CD4-positive, CD25-positive, alpha-beta regulatory T cell (primary cell): Measurements from ENCODE around the gene TC2N. TPM values are rescaled to one million over a fixed set of nuclear protein-coding genes. Genes with fewer than 3 reads are reported as not detected.
A peak's percentile ranks its signal among the peaks of the same experiment; 100 is the strongest.

Source experiments
- ATAC-seq, 2 donors: fragments of 150-1000 bp; cut with Tn5 transposase; one replicate each; pipeline ENCODE4 v1.10.0; 2021; ENCODE audit warnings: low read depth in 2 of 2, moderate number of reproducible peaks in 2 of 2, moderate library complexity in 1 of 2
- DNase-seq, 3 donors: peaks; one replicate each; pipeline versions ENCODE4 v3.0.0 to v3.0.0-alpha.2; 2012 to 2022; ENCODE audit warnings: mixed read lengths in 1 of 3
- H3K27ac ChIP-seq: one replicate; pipeline ENCODE4 v1.7.0; 2013; ENCODE audit warnings: mild to moderate bottlenecking, low read length; ENCODE audit not compliant: insufficient read depth, poor library complexity, severe bottlenecking
- H3K27me3 ChIP-seq: one replicate; pipeline ENCODE4 v1.7.0; 2013; ENCODE audit warnings: low read length; ENCODE audit not compliant: control insufficient read depth, insufficient read depth
- H3K36me3 ChIP-seq: one replicate; pipeline ENCODE4 v1.7.0; 2013; ENCODE audit warnings: mild to moderate bottlenecking, low read length, moderate library complexity; ENCODE audit not compliant: control insufficient read depth, insufficient read depth
- H3K4me1 ChIP-seq: 2 replicates; pipeline ENCODE4 v1.7.0; 2013; ENCODE audit warnings: mild to moderate bottlenecking, low read length; ENCODE audit not compliant: insufficient read depth, control insufficient read depth, poor library complexity, severe bottlenecking
- H3K4me3 ChIP-seq: one replicate; pipeline ENCODE4 v1.7.0; 2013; ENCODE audit warnings: low read depth, mild to moderate bottlenecking, low read length, moderate library complexity
- H3K9me3 ChIP-seq, 2 experiments: 1 replicate in 1 of 2; 2 replicates in 1 of 2; pipeline ENCODE4 v1.7.0; 2013; ENCODE audit warnings: low read length in 2 of 2, mild to moderate bottlenecking in 1 of 2, moderate library complexity in 1 of 2; ENCODE audit not compliant: control insufficient read depth in 2 of 2
- H3K27ac Mint-ChIP-seq, 3 donors: one replicate each; pipeline ENCODE4 v1.8.0; 2020 to 2022; ENCODE audit warnings: mild to moderate bottlenecking in 3 of 3, mixed read lengths in 3 of 3, moderate library complexity in 2 of 3
- H3K27me3 Mint-ChIP-seq: one replicate; pipeline ENCODE4 v1.8.0; 2022; ENCODE audit warnings: mild to moderate bottlenecking, mixed read lengths
- H3K36me3 Mint-ChIP-seq: one replicate; pipeline ENCODE4 v1.8.0; 2020; ENCODE audit warnings: mixed read lengths
- H3K4me1 Mint-ChIP-seq, 4 donors: one replicate each; pipeline ENCODE4 v1.8.0; 2020 to 2022; ENCODE audit warnings: mixed read lengths in 4 of 4, mild to moderate bottlenecking in 1 of 4
- H3K4me3 Mint-ChIP-seq, 4 donors: one replicate each; pipeline ENCODE4 v1.8.0; 2020 to 2022; ENCODE audit warnings: mild to moderate bottlenecking in 4 of 4, mixed read lengths in 4 of 4, moderate library complexity in 3 of 4
- H3K9me3 Mint-ChIP-seq, 7 donors: one replicate each; pipeline ENCODE4 v1.8.0; 2020 to 2022; ENCODE audit warnings: mixed read lengths in 7 of 7, mild to moderate bottlenecking in 3 of 7, moderate library complexity in 2 of 7
- polyA plus RNA-seq, 4 donors: library from polyadenylated mRNA; unstranded; fragments of 300-500 nt; fragmentation: Illumina TruSeq; gene quantifications; one replicate each; pipeline ENCODE4 v1.2.3, GENCODE V29; 2021
- total RNA-seq: library from RNA; stranded (reverse); gene quantifications from one replicate; pipeline ENCODE4 v1.2.3, GENCODE V29; 2022

The TC2N gene
- total and polyA plus RNA-seq, 5 donors from 2014 or later = 68.8 to 138 (median 98.5) TPM

GRCh38 chr14:91774140-91775096, 92.9 kb downstream of the TC2N start:
- Mint-ChIP-seq H3K27me3 (no peaks in the 10 kb centered on the region), H3K9me3 (peaks cover 0 to 2% (median 0%) of the 10 kb centered on the region in 7 donors), H3K4me3 (no peak overlapping the region), H3K36me3 (peaks cover 32% of the 10 kb centered on the region), H3K27ac (peak overlapping the region in 2 of 3 donors; percentile 27 to 55), H3K4me1 (peaks cover 0 to 19% (median 8%) of the 10 kb centered on the region in 4 donors)
- no peaks in the 10 kb centered on the region for H3K9me3 ChIP-seq
- H3K27ac ChIP-seq = no peak overlapping the region
- H3K27me3 ChIP-seq = no peaks in the 10 kb centered on the region
- H3K36me3 ChIP-seq = peaks cover 4% of the 10 kb centered on the region
- H3K4me3 ChIP-seq = no peak overlapping the region
- no peak for DNase-seq
- no peak for ATAC-seq
- H3K4me1 ChIP-seq = no peaks in the 10 kb centered on the region

- peaks cover 0 to 16% (median 6%) of the 10 kb centered on the region in 4 donors for H3K4me1 Mint-ChIP-seq
- no peak for DNase-seq
Measured at GRCh38 chr14:91770185-91770584, 97.2 kb downstream of the TC2N start.

DNA sequence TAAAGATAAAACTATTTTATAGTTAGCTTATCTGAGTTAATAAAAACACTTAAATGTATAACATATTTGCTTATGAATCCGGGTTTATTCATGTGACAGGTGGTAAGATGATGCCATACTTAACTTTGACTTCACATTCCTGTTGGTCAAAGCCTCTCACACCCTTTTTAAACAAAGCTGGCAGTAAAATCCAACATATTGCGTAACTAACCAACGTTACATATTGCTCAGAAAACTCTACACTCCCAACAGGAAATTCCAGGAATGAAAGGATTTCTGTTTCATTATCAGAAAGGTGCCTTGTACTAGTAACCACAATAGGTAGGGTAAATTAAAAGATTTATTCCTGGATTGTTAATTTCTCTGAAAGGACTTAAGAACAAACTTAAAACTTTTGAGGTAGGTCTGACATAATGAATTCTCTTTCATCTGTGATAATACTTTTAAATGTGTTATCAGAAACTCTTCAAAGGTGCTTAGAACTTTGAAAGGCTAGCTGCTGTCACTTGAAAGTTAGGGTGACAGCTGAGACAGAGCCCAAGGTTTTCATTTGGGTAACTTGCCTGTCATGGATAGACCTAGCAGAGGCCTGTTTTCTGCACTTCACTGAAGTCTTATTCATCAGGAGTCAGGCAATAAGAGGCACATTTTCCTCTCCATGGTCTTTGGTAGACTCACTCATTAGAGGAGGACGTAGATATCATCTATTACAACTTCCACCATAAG, 111.6 kb downstream of the TC2N start:
- Mint-ChIP-seq H3K4me3 (no peak overlapping the region), H3K27ac (no peak overlapping the region), H3K36me3 (peaks cover 18% of the 10 kb centered on the region), H3K9me3 (peaks cover 0 to 17% (median 7%) of the 10 kb centered on the region in 7 donors), H3K27me3 (no peaks in the 10 kb centered on the region), H3K4me1 (no peaks in the 10 kb centered on the region)
- Histone ChIP-seq H3K9me3 (peaks cover 0 to 3% of the 10 kb centered on the region in 2 experiments), H3K4me1 (no peaks in the 10 kb centered on the region), H3K4me3 (no peak overlapping the region), H3K36me3 (no peaks in the 10 kb centered on the region), H3K27me3 (no peaks in the 10 kb centered on the region), H3K27ac (no peak overlapping the region)
- no peak for ATAC-seq
- DNase-seq = no peak

More at GRCh38 chr14:91770185-91770584, 97.2 kb downstream of the TC2N start:
- ATAC-seq = no peak
- peaks cover 0 to 1% (median 0%) of the 10 kb centered on the region in 7 donors for H3K9me3 Mint-ChIP-seq
- Histone ChIP-seq H3K36me3 (no peaks in the 10 kb centered on the region), H3K27ac (no peak overlapping the region), H3K27me3 (no peaks in the 10 kb centered on the region), H3K4me3 (no peak overlapping the region), H3K4me1 (no peaks in the 10 kb centered on the region), H3K9me3 (no peaks in the 10 kb centered on the region)
- H3K4me3 Mint-ChIP-seq = no peak overlapping the region
- no peaks in the 10 kb centered on the region for H3K27me3 Mint-ChIP-seq
- peaks cover 18% of the 10 kb centered on the region for H3K36me3 Mint-ChIP-seq
- no peak overlapping the region for H3K27ac Mint-ChIP-seq

GRCh38 chr14:91754819-91755218, 112.5 kb downstream of the TC2N start:
- Mint-ChIP-seq H3K36me3 (peaks cover 11% of the 10 kb centered on the region), H3K4me1 (no peaks in the 10 kb centered on the region), H3K27me3 (no peaks in the 10 kb centered on the region), H3K9me3 (peaks cover 0 to 9% (median 2%) of the 10 kb centered on the region in 7 donors), H3K4me3 (no peak overlapping the region), H3K27ac (no peak overlapping the region)
- Histone ChIP-seq H3K27me3 (no peaks in the 10 kb centered on the region), H3K4me1 (no peaks in the 10 kb centered on the region), H3K27ac (no peak overlapping the region), H3K4me3 (no peak overlapping the region), H3K9me3 (no peaks in the 10 kb centered on the region), H3K36me3 (no peaks in the 10 kb centered on the region)
- ATAC-seq (no peak), DNase-seq (no peak)

- Histone ChIP-seq H3K27me3 (no peaks in the 10 kb centered on the region), H3K36me3 (no peaks in the 10 kb centered on the region), H3K9me3 (no peaks in the 10 kb centered on the region), H3K4me3 (no peak overlapping the region), H3K27ac (no peak overlapping the region), H3K4me1 (no peaks in the 10 kb centered on the region)
- DNase-seq = no peak
- Mint-ChIP-seq H3K36me3 (peaks cover 5% of the 10 kb centered on the region), H3K27me3 (peaks cover 3% of the 10 kb centered on the region), H3K9me3 (peaks cover 0 to 4% (median 2%) of the 10 kb centered on the region in 7 donors), H3K4me1 (no peaks in the 10 kb centered on the region), H3K27ac (no peak overlapping the region), H3K4me3 (no peak overlapping the region)
- ATAC-seq = no peak
Measured at GRCh38 chr14:91754185-91754584, 113.2 kb downstream of the TC2N start.

GRCh38 chr14:91753501-91754128, 113.7 kb downstream of the TC2N start:
- ATAC-seq (no peak), DNase-seq (no peak)
- H3K27me3 ChIP-seq = no peaks in the 10 kb centered on the region
- Mint-ChIP-seq H3K4me1 (no peaks in the 10 kb centered on the region), H3K4me3 (no peak overlapping the region), H3K36me3 (no peaks in the 10 kb centered on the region), H3K27ac (no peak overlapping the region), H3K27me3 (peaks cover 8% of the 10 kb centered on the region), H3K9me3 (peaks cover 0 to 2% (median 0%) of the 10 kb centered on the region in 7 donors)
- no peaks in the 10 kb centered on the region for H3K36me3 ChIP-seq
- H3K4me1 ChIP-seq = no peaks in the 10 kb centered on the region
- no peak overlapping the region for H3K27ac ChIP-seq
- no peaks in the 10 kb centered on the region for H3K9me3 ChIP-seq
- H3K4me3 ChIP-seq = no peak overlapping the region

- Histone ChIP-seq H3K4me3 (no peak overlapping the region), H3K36me3 (no peaks in the 10 kb centered on the region), H3K4me1 (no peaks in the 10 kb centered on the region), H3K9me3 (no peaks in the 10 kb centered on the region), H3K27ac (no peak overlapping the region), H3K27me3 (no peaks in the 10 kb centered on the region)
- DNase-seq (no peak), ATAC-seq (no peak)
- H3K9me3 Mint-ChIP-seq = peaks cover 0 to 2% (median 0%) of the 10 kb centered on the region in 7 donors
- peaks cover 8% of the 10 kb centered on the region for H3K27me3 Mint-ChIP-seq
- no peak overlapping the region for H3K4me3 Mint-ChIP-seq
- no peaks in the 10 kb centered on the region for H3K4me1 Mint-ChIP-seq
- H3K36me3 Mint-ChIP-seq = no peaks in the 10 kb centered on the region
- H3K27ac Mint-ChIP-seq = no peak overlapping the region
Measured at GRCh38 chr14:91752961-91753360, 114.4 kb downstream of the TC2N start.
